Sciatic nerve (tissue), 2 donors: ENCODE results near the gene MCU. TPM values are rescaled to one million over a fixed set of nuclear protein-coding genes. Genes with fewer than 3 reads are reported as not detected.
"Not testable (repeated sequence)": the region's sequence is repeated elsewhere in the genome, so short reads cannot be mapped to it uniquely, and the experiment has no call there.

Experiments
- ATAC-seq: fragments of 200-7000 bp; cut with Tn5 transposase; one replicate; pipeline ENCODE4 v1.9.1; 2020; ENCODE audit warnings: mild to moderate bottlenecking, moderate library complexity
- DNase-seq: peaks from one replicate; pipeline ENCODE4 v3.0.0-alpha.2; 2020; ENCODE audit warnings: low spot score
- intact Hi-C: fragments of 100-400 bp; cut with DNase I; formaldehyde crosslinking; loops from one replicate; pipeline ENCODE4 v1.14.2; 2022
- total RNA-seq: library from RNA; stranded (reverse); fragmentation: NEBNext Ultra II Directional; extraction: Animal tissue kit (Norgen Biotek cat#: 25700); gene quantifications from one replicate; pipeline ENCODE4 v1.2.1, GENCODE V29; 2021
- donor health status: DM: no; HTN: no; CAD: no.
- donor health status: DM: no; HTN: no; CAD: no.

Gene MCU
- total RNA-seq, 1 donor from 2014 or later, result 25.5 TPM

DNA sequence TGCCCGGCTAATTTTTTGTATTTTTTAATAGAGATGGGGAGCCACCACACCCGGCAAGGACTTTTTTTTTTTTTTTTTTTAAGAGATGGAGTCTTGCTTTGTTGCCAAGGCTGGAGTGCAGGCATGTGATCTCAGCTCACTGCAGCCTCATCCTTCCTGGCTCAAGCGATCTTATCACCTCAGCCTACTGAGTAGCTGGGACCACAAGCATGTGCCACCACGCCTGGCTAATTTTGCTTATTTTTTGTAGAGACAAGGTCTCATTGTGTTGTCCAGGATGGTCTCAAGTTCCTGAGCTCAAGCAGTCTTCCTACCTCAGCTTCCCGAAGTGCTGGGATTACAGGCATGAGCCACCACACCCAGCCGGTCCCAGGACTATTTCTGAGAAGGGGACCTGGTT, 9.3 kb upstream of the MCU start:
- intact Hi-C loops, result no loop called here
- ATAC-seq, result no peak
- DNase-seq, result no peak

GRCh38 chr10:72685264-72685921, 6.5 kb upstream of the MCU start:
- intact Hi-C loops, result no loop called here
- ATAC-seq (no peak), DNase-seq (no peak)

DNA sequence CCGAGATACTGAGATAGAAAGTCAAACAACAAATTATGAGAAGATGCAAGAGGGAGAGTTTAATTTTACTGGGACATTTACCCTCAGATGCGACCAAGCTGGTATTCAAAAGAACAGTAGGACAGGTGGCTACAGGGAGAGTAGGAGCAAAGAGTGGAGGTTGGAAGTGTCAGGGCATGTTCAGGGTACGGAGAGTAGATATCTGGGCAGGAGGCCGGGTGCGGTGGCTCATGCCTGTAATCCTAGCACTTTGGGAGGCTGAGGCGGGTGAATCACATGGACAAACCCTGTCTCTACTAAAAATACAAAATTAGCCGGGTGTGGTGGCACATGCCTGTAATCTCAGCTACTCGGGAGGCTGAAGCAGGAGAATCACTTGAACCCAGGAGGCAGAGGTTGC, 5.5 kb upstream of the MCU start:
- DNase-seq, intact Hi-C loops, ATAC-seq: not testable (repeated sequence)

- DNase-seq, result no peak
- ATAC-seq, result no peak
- intact Hi-C loops, result no loop called here
Measured at GRCh38 chr10:72687035-72687434, 4.9 kb upstream of the MCU start.

DNA sequence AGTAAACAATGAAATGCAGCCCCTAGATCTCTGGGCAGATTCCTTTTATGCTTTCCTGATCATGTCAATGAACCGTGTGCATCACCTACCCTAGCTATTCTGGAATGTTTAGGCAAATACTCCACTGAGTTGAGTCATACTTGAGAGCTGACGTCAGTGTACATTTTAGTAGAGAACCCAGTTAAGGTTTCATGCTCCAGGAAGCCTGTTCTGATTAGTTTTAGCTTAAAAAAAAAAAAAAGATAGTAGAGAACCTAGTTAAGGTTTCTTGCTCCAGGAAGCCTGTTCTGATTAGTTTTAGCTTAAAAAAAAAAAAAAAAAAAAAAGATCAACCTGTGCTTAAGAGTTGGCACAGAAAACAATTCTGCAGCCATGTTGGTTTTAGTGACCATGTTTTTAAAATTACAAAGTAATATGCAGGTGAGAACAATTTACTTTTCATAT, 3.7 kb upstream of the MCU start:
- ATAC-seq (no peak), DNase-seq (no peak)
- intact Hi-C loops, result no loop called here

DNA sequence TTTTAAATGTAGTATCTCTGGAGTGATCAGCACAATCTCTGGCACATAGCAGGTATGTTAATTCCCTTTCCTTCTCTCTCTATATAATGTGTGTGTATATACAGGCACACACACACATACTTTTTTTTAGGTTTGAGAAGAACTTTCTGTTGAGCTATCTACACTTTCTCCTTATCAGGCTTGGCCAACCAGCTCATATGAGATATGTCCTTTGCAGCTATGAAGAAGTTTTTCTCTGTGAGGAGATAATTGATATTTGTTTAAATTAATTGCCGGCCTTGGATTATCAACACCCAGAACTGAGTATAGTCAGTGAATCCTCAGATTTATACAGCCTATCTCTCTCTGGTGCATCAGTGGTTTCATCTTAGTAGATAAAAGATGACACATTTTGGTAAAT, 2.3 kb upstream of the MCU start:
- DNase-seq (no peak), ATAC-seq (no peak)
- intact Hi-C loops, result no loop called here

- intact Hi-C loops, result no loop called here
- ATAC-seq (no peak), DNase-seq (no peak)
Measured at GRCh38 chr10:72690071-72690755, 1.7 kb upstream of the MCU start.

DNA sequence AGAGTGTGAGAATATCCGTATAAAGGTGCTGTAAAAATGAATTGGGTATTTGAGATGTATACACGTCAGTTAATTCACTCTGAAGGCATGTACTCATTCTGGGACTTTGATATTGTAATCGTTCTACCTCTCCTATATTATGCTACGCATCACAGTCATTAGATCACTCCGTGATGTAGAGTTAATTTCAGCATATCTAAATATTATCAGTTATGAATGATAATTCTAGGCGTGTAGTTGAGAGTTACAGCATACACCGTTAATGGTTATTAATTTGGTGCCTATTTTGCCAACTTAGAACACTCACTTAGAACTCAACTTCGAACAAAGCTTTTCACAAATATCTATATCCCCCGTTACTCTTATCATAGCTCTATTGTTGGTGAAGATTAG, 477 bp upstream of the MCU start:
- ATAC-seq (no peak), DNase-seq (no peak)
- intact Hi-C loops, result no loop called here

DNA sequence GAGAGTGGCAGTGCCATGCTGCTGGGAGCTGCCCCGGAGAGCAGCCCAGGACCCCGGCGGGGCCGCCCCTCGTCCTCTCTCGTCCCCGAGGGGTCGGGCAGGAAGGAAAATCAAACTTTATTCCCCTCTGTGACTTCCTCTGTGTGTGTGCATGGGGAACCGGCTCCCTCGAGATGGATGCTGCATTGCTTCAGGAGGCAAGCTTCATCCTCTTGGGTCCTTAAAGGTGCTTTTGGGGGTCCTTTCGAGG, 726 bp downstream of the MCU start:
- no peak for DNase-seq
- intact Hi-C loops, result no loop called here
- no peak for ATAC-seq

GRCh38 chr10:72692994-72693781, 1.2 kb downstream of the MCU start:
- intact Hi-C loops, result no loop called here
- ATAC-seq (no peak), DNase-seq (no peak)

GRCh38 chr10:72694476-72695369, 2.8 kb downstream of the MCU start:
- ATAC-seq (no peak), DNase-seq (no peak)
- intact Hi-C loops, result no loop called here

DNA sequence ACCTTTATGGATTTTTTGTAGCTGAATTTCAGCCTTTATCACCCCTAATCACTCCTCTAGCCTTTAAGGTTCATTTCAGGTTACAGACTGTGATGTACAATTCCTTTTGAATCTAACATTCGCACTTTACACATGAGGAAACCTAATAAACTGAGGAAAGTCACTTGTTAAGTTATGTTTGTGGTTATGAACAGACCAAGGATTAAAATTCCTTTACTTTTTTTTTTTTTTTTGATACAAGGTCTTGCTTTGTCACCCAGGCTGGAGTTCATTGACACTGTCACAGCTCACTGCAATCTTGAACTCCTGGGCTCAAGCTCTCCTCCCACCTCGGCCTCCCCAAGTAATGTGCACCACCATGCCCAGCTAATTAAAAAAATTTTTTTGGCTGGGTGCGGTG, 3.6 kb downstream of the MCU start:
- no peak for ATAC-seq
- intact Hi-C loops, result no loop called here
- no peak for DNase-seq

- no peak for DNase-seq
- ATAC-seq, result no peak
- intact Hi-C loops, result no loop called here
Measured at GRCh38 chr10:72697716-72698115, 5.8 kb downstream of the MCU start.

GRCh38 chr10:72702465-72702864, 10.5 kb downstream of the MCU start:
- not testable (repeated sequence) for ATAC-seq, DNase-seq
- intact Hi-C loops, result loop anchor here (10.0 kb wide), 1 partner anchor 132 kb away; no protein-coding TSS in a partner anchor

DNA sequence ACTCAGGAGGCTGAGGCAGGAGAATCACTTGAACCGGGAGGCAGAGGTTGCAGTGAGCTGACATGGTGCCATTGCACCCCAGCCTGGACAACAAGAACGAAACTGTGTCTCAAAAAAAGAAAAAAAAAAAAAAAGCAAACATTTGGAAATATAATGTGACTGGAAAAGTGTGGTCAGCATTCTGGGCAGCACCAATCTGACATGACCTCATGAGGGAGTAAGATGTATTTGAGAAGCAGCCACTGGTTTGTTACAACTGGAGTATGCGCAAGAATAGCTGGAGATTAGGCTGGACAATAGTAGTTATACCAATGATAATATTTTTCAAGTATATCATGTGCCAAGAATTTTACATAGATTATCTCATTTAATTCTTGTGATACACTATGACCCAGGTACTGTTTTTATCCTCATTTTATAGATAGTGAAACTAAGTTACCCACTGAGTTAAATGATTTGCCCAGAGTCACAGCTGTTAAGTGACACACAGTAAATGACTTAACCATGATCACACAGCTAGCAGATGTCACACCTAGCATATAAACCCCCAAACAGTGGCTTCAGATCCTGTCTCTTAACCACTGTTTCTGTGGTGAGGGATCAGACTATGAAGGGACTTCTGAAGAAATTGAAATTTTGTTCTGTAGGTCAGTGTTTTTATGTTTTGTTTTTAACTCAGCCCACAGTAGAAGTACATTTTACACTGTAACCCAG, 11.1 kb downstream of the MCU start:
- peak; percentile 60 for ATAC-seq
- intact Hi-C loops, result loop anchor here (10.0 kb wide), 1 partner anchor 132 kb away; no protein-coding TSS in a partner anchor
- DNase-seq, result no peak

DNA sequence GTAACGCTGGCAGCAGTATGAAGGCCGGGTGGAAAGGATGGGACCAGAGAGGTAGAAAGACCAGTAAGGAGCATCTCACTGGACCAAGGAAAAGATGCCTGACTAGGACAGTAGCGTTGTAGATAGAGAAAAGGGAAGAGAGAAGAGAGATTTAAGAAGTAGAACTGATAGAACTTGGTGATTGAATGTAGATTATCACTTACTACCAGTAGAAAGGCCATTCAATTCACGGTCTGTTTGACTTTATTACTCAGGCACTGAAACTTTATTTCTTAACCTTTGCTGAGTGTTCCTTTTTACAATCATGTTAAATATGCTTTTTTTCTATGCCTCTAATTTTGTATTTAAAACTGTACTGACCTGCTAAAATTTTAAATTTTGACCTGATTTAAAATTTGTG, 12.2 kb downstream of the MCU start:
- ATAC-seq (no peak), DNase-seq (no peak)
- intact Hi-C loops, result loop anchor here (10.0 kb wide), 1 partner anchor 131 kb away; no protein-coding TSS in a partner anchor

DNA sequence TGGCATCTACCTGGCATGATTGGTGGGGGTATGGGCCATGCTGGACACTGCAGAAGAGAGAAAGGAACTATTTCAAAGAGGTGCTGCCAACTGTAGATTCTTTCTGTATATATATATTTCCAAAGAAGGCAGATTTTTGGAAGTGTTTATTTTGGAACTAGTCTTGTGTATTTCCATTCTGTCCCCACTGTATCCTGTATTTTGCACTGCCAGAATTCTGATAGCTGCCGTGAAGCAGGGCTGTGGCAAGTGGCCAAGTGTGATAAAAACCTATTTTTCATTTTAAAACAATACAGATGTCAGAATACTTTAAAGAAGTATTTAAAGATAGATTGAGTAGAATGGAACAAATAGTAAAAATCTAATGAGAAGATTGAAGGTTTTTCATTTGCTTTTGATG, 17.1 kb downstream of the MCU start:
- no peak for DNase-seq
- peak; percentile 54 for ATAC-seq
- intact Hi-C loops, result loop anchor here (10.0 kb wide), 1 partner anchor 126 kb away; no protein-coding TSS in a partner anchor

- intact Hi-C loops, result no loop called here
- ATAC-seq, result peak; percentile 53
- DNase-seq, result no peak
Measured at GRCh38 chr10:72712136-72712535, 20.2 kb downstream of the MCU start.
